ENCODE data around the gene SERPINE2.
"Not testable (repeated sequence)": the region's sequence is repeated elsewhere in the genome, so short reads cannot be mapped to it uniquely, and the experiment has no call there.

Gene SERPINE2

GRCh38 chr2:223971731-223972130 is 67.4 kb downstream of the SERPINE2 start:
- DNase-seq = no peak

GRCh38 chr2:223970343-223971128 is 68.5 kb downstream of the SERPINE2 start:
- DNase-seq = peak; percentile 55

GRCh38 chr2:223969856-223970255 is 69.2 kb downstream of the SERPINE2 start:
- no peak for DNase-seq

- DNase-seq = no peak
Measured at GRCh38 chr2:223969315-223969714, 69.8 kb downstream of the SERPINE2 start.

GRCh38 chr2:223967981-223968380 is 71.1 kb downstream of the SERPINE2 start:
- no peak for DNase-seq

GRCh38 chr2:223959688-223960087 is 79.4 kb downstream of the SERPINE2 start:
- no peak for DNase-seq

GRCh38 chr2:223957092-223957851 is 81.8 kb downstream of the SERPINE2 start, which contains the start of gene MRPL44:
Gene MRPL44, plus strand, starts transcription at chr2:223957463. Its CDS starts 10 bp downstream, at chr2:223957473.
- peak; percentile 97 for DNase-seq

GRCh38 chr2:223956300-223956699 is 82.8 kb downstream of the SERPINE2 start:
- DNase-seq = no peak

- no peak for DNase-seq
Measured at GRCh38 chr2:223954401-223954800, 84.7 kb downstream of the SERPINE2 start.

GRCh38 chr2:223952280-223952968 is 86.7 kb downstream of the SERPINE2 start:
- DNase-seq = no peak

- no peak for DNase-seq
Measured at GRCh38 chr2:223950448-223951347, 88.4 kb downstream of the SERPINE2 start.

- DNase-seq = no peak
Measured at GRCh38 chr2:223949241-223949840, 89.7 kb downstream of the SERPINE2 start.

GRCh38 chr2:223947711-223948205 is 91.3 kb downstream of the SERPINE2 start:
- DNase-seq = no peak

- no peak for DNase-seq
Measured at GRCh38 chr2:223945755-223946154, 93.3 kb downstream of the SERPINE2 start.

GRCh38 chr2:223944703-223945531 is 94.2 kb downstream of the SERPINE2 start, which contains the start of gene WDFY1:
Gene WDFY1, minus strand, starts transcription at chr2:223945335. Its CDS starts 51 bp downstream, at chr2:223945284.
- peak; percentile 80 for DNase-seq

- peak; percentile 32 for DNase-seq
Measured at GRCh38 chr2:223944166-223944702, 94.9 kb downstream of the SERPINE2 start.

- DNase-seq = no peak
Measured at GRCh38 chr2:223943561-223944008, 95.5 kb downstream of the SERPINE2 start.

- DNase-seq = no peak
Measured at GRCh38 chr2:223943135-223943534, 96.0 kb downstream of the SERPINE2 start.

GRCh38 chr2:223941579-223942277 is 97.4 kb downstream of the SERPINE2 start:
- peak; percentile 38 for DNase-seq

- DNase-seq = not testable (repeated sequence)
Measured at GRCh38 chr2:223939438-223939837, 99.6 kb downstream of the SERPINE2 start.

All from activated CD8-positive, alpha-beta memory T cell treated with anti-CD3 and anti-CD28 coated beads, Interleukin-2, amount 50 U/mL, for 4 hours (primary cell).